Adipocyte (in vitro differentiated cells): ENCODE measurements around the gene SLC15A5.

Experiments
- DNase-seq: peaks from one replicate; pipeline ENCODE4 v3.0.0-alpha.2; 2015; ENCODE audit warnings: low read depth
- H3K27me3 ChIP-seq: replicated peaks from 2 replicates; pipeline ENCODE4 v1.7.0; 2013; ENCODE audit warnings: mild to moderate bottlenecking, low read length, moderate library complexity; ENCODE audit not compliant: control insufficient read depth, insufficient read depth
- H3K36me3 ChIP-seq: 2 replicates; pipeline ENCODE4 v1.7.0; 2013; ENCODE audit warnings: low read length, mild to moderate bottlenecking, moderate library complexity; ENCODE audit not compliant: control insufficient read depth, insufficient read depth, severe bottlenecking
- H3K4me1 ChIP-seq: 2 replicates; pipeline ENCODE4 v1.7.0; 2013; ENCODE audit warnings: mild to moderate bottlenecking, low read length, moderate library complexity; ENCODE audit not compliant: control insufficient read depth, insufficient read depth
- H3K4me3 ChIP-seq: 2 replicates; pipeline ENCODE4 v1.7.0; 2013; ENCODE audit warnings: mild to moderate bottlenecking, low read length, moderate library complexity
- H3K9ac ChIP-seq: 2 replicates; pipeline ENCODE4 v1.7.0; 2013; ENCODE audit warnings: mild to moderate bottlenecking, low read length, moderate library complexity
- H3K9me3 ChIP-seq: 2 replicates; pipeline ENCODE4 v1.7.0; 2013; ENCODE audit warnings: mild to moderate bottlenecking, low read length, moderate library complexity; ENCODE audit not compliant: control insufficient read depth

The SLC15A5 gene

GRCh38 chr12:16224196-16224595, 53.3 kb downstream of the SLC15A5 start:
- Histone ChIP-seq H3K4me1 (no peaks in the 10 kb centered on the region), H3K9ac (no peak overlapping the region), H3K9me3 (no peaks in the 10 kb centered on the region), H3K4me3 (no peak overlapping the region), H3K36me3 (no peaks in the 10 kb centered on the region), H3K27me3 (no peaks in the 10 kb centered on the region)
- DNase-seq, result no peak

DNA sequence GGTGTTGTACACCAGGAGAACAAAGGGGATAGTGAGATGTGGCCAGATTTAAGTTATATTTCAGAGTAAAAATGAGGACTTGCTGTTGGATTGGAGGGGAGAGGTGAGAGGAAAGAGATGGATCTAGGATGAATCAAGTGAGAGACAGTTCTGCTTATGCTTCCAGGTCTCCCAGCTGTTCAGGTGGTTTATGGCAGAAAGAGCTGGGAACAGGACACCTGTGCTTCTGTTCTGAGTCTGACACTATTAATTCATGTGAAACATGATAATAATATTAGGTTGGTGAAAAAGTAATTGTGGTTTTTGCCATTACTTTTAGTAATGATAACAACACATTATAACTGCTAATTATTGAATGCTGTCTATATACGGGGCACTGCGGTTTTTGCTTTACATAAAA, 55.7 kb downstream of the SLC15A5 start:
- no peaks in the 10 kb centered on the region for H3K9me3 ChIP-seq
- no peaks in the 10 kb centered on the region for H3K4me1 ChIP-seq
- H3K9ac ChIP-seq, result no peak overlapping the region
- H3K27me3 ChIP-seq, result no peaks in the 10 kb centered on the region
- H3K4me3 ChIP-seq, result no peak overlapping the region
- no peaks in the 10 kb centered on the region for H3K36me3 ChIP-seq
- no peak for DNase-seq

DNA sequence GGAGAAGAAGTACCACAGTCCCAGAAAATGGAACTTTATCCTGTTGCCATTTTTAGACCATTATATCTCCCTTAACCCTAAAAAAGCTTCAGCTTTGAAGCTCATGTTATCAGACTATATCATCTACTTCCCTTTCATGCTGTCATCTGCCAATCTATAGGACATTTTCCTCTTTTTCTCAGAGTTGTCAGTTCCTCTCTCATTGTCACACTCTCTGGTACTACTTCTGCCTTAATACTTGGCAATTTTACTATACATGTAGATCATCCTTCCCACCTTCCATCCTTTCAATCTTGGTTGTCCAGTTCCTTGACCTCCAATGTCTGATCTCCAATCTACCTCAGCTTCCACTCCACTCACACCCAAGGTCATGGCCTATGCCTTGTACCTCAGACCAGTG, 57.4 kb downstream of the SLC15A5 start:
- Histone ChIP-seq H3K27me3 (no peaks in the 10 kb centered on the region), H3K4me1 (no peaks in the 10 kb centered on the region), H3K9me3 (no peaks in the 10 kb centered on the region), H3K36me3 (no peaks in the 10 kb centered on the region), H3K4me3 (no peak overlapping the region), H3K9ac (no peak overlapping the region)
- no peak for DNase-seq

DNA sequence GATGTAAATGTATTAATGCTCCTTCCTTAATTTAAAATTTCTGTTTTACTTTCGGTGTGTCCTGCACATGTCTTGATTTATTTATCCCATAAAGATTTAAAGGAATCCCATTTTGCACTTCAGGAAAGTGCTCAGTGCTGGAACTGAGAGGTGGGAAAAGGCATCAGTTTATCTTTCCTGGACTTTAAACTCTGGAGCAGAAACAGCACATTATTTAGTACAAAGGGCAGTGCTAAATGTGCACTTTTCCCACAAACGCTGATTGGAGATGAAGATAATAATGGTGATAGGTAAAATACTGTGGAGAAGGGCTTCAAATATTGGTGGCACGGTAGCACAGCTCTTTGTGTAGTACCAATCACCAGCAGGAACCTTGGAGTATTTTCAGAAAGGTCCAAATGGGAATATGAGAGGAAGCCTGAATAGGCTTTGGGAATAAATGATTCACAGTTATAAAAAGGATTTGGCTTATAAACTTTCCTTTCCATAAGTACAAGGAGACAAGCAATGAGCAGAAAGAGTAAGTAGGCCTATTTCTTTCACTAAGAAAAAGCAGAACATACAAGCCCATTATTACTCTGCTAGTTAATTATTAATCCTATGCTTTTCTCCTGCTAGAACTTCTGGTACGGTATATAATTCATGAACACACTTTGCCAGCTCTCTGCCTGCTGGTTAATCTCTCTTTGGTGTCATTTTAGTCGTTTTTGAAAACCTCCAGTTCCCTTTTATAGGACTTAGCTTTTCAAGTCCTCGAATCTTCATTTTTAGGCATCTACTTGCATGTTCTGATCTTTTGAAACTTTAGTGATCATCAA, 58.3 kb downstream of the SLC15A5 start:
- H3K4me3 ChIP-seq, result peak overlapping the region; percentile 42
- H3K4me1 ChIP-seq, result no peaks in the 10 kb centered on the region
- H3K9ac ChIP-seq, result no peak overlapping the region
- H3K27me3 ChIP-seq, result no peaks in the 10 kb centered on the region
- H3K9me3 ChIP-seq, result no peaks in the 10 kb centered on the region
- DNase-seq, result no peak
- H3K36me3 ChIP-seq, result no peaks in the 10 kb centered on the region

DNA sequence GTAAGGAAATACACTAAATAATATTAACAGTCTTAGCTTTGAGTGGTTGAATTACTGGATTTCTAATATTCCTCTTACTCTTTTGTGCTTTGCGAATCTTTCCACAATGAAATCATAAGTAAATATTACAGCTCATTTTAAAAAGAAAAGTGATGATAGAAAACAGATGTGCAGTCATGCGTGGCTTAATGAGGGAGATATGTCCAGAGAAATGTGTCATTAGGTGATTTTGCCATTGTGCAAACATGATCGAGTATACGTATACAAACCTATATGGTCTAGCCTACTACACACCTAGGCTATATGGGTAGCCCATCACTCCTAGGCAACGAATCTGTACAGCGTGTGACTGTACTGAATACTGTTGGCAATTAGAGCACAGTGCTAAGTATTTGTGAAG, 59.3 kb downstream of the SLC15A5 start:
- Histone ChIP-seq H3K4me1 (no peaks in the 10 kb centered on the region), H3K27me3 (no peaks in the 10 kb centered on the region), H3K9ac (no peak overlapping the region), H3K4me3 (peak overlapping the region; percentile 42), H3K36me3 (no peaks in the 10 kb centered on the region), H3K9me3 (no peaks in the 10 kb centered on the region)
- no peak for DNase-seq

DNA sequence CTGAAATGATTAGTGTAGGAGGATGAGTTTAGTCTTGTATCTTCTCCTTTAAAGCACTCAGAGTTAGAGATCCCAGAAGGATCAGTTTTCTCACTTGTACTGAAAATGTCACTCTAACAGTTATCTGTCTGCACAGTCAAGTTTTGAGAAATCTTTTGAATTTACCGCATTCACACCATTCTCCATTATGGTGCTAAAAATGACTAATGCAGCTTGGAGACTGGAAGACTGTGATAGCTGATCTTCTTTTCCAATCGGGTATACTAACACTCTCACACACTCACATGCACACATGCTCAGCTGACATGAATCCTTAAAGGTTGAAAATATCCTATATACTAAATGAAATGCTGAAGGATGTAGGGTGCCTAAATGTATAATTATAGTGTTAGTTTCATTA, 65.8 kb downstream of the SLC15A5 start:
- H3K4me3 ChIP-seq, result no peak overlapping the region
- no peaks in the 10 kb centered on the region for H3K9me3 ChIP-seq
- no peak for DNase-seq
- no peaks in the 10 kb centered on the region for H3K36me3 ChIP-seq
- H3K4me1 ChIP-seq, result no peaks in the 10 kb centered on the region
- no peaks in the 10 kb centered on the region for H3K27me3 ChIP-seq
- H3K9ac ChIP-seq, result no peak overlapping the region

GRCh38 chr12:16198884-16199283, 78.6 kb downstream of the SLC15A5 start:
- no peak for DNase-seq
- Histone ChIP-seq H3K27me3 (no peaks in the 10 kb centered on the region), H3K4me1 (no peaks in the 10 kb centered on the region), H3K36me3 (no peaks in the 10 kb centered on the region), H3K4me3 (no peak overlapping the region), H3K9me3 (peaks cover 9% of the 10 kb centered on the region), H3K9ac (no peak overlapping the region)

DNA sequence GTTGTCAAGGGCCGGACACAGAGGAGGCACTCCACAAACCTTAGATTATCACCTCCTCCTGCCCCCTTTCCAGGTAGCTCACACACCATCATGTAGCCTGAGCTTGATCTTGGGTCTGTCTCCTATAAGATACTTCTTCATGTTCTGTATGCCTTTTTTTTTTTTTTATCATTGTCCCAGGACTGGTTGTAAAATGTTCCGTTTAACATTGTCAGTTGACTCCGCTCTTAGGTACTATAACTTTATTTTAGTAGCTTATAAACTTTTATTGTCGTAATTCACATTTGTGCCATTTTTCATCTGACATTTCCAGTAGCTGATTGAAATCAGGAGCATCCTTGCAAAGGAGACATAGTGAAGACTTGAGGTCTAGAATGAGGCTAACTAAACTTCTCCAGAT, 79.9 kb downstream of the SLC15A5 start:
- Histone ChIP-seq H3K4me1 (peaks cover 2% of the 10 kb centered on the region), H3K9me3 (peaks cover 9% of the 10 kb centered on the region), H3K4me3 (no peak overlapping the region), H3K27me3 (no peaks in the 10 kb centered on the region), H3K36me3 (no peaks in the 10 kb centered on the region), H3K9ac (no peak overlapping the region)
- DNase-seq, result no peak

DNA sequence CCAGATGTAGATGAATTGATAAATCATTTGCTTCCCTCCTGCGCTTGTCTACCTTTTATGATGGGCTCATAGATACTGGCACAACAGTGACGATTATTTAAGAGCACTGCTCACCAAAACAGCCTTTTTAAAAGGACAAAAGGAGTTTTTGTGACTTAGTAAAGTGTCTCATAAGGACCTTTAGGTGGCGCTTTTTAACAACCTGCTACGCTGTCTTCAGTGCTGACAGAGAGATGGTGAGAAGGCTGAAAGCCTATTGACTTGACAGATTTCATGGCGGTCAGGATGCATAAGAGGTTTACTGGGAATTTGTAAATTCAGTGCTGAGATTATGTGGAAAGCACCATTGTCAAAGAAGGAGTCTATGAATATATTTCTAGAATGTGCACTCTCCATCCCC, 87.6 kb downstream of the SLC15A5 start:
- H3K9me3 ChIP-seq, result no peaks in the 10 kb centered on the region
- H3K9ac ChIP-seq, result peak overlapping the region; percentile 11
- peaks cover 11% of the 10 kb centered on the region for H3K4me1 ChIP-seq
- H3K27me3 ChIP-seq, result no peaks in the 10 kb centered on the region
- no peak overlapping the region for H3K4me3 ChIP-seq
- peak; percentile 7 for DNase-seq
- no peaks in the 10 kb centered on the region for H3K36me3 ChIP-seq

GRCh38 chr12:16187660-16188059, 89.8 kb downstream of the SLC15A5 start:
- DNase-seq, result no peak
- H3K36me3 ChIP-seq, result no peaks in the 10 kb centered on the region
- no peaks in the 10 kb centered on the region for H3K27me3 ChIP-seq
- peaks cover 16% of the 10 kb centered on the region for H3K4me1 ChIP-seq
- H3K9ac ChIP-seq, result no peak overlapping the region
- no peak overlapping the region for H3K4me3 ChIP-seq
- no peaks in the 10 kb centered on the region for H3K9me3 ChIP-seq

DNA sequence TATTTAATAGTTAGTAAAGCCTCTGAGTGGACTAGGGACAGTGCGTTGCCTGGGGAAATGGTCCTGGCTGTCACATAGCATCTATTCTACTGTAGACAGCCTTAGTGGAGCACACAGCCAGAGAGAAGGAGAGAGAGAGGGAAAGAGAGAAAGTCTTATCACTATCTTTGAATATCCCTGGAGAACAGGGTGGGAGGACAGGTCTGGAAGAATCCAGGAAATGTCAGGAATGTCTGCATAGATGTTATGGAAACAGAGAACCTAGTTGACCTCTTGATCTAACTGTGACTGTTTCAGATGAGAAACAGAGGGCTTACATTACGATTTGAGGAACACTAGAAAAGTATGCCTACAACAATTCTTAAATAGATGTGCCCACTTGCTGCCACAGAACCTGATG, 92.8 kb downstream of the SLC15A5 start:
- H3K9me3 ChIP-seq, result no peaks in the 10 kb centered on the region
- H3K36me3 ChIP-seq, result no peaks in the 10 kb centered on the region
- H3K4me3 ChIP-seq, result no peak overlapping the region
- no peak for DNase-seq
- H3K4me1 ChIP-seq, result peaks cover 7% of the 10 kb centered on the region
- no peaks in the 10 kb centered on the region for H3K27me3 ChIP-seq
- no peak overlapping the region for H3K9ac ChIP-seq

DNA sequence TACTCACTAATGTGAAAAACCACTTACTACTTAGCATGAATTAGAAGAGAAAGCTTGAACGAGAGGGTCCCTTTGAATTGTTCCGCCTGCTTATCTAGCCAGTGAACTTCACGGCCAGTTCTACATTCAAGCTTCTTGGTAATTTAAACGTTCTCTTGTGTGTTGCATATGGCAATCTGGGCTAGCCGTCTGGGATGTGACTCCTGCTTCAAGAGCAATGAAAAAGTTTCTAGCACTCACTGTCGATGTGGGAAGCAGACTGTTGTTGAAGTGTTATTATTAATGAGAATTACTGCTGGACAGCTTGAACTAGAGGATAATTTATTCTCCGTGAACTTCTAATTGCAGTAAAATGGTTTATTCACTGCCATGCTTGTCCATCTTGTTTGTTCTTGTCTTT, 93.9 kb downstream of the SLC15A5 start:
- no peaks in the 10 kb centered on the region for H3K9me3 ChIP-seq
- H3K36me3 ChIP-seq, result no peaks in the 10 kb centered on the region
- H3K27me3 ChIP-seq, result no peaks in the 10 kb centered on the region
- H3K9ac ChIP-seq, result no peak overlapping the region
- H3K4me1 ChIP-seq, result peaks cover 6% of the 10 kb centered on the region
- no peak for DNase-seq
- H3K4me3 ChIP-seq, result no peak overlapping the region
